Endothelial cell of umbilical vein (primary cell): ENCODE measurements around the gene DCUN1D2. TPM values are rescaled to one million over a fixed set of nuclear protein-coding genes. Genes with fewer than 3 reads are reported as not detected.

Experiments
- BruUV-seq: library from RNA; stranded (reverse); fragments of 400-500 nt; replicated peaks from 2 replicates; lab custom pipeline; 2021; lab: Mats Ljungman, UMichigan
- CTCF ChIA-PET: fragments of 300-600, 350-600 bp; sonication (Branson Sonifier 250); formaldehyde crosslinking; loops from one replicate; lab custom pipeline; 2021; ENCODE audit warnings: antibody characterized with exemption, inconsistent platforms; lab: Charles Lee
- POLR2A ChIA-PET: fragments of 300-600, 350-600 bp; sonication (Branson Sonifier 250); formaldehyde crosslinking; loops from one replicate; lab custom pipeline; 2021; ENCODE audit warnings: antibody characterized with exemption, inconsistent platforms; lab: Charles Lee
- DNase-seq: peaks from one replicate; pipeline ENCODE4 v3.0.0-alpha.2; 2011; ENCODE audit warnings: low read depth, low spot score
- FAIRE-seq: peaks from 2 replicates; lab custom pipeline; 2011; peaks lifted over from hg19 to GRCh38; lab: Jason Lieb, UNC
- H2AFZ ChIP-seq: 2 replicates; pipeline ENCODE4 v1.6.0; 2012; ENCODE audit warnings: low read depth, low read length, control low read depth, inconsistent platforms
- H3K27ac ChIP-seq: 2 replicates; pipeline ENCODE4 v1.5.1; 2011; ENCODE audit warnings: low read depth, mild to moderate bottlenecking, control low read depth, low read length, moderate library complexity; ENCODE audit not compliant: insufficient read depth
- H3K27me3 ChIP-seq, 2 experiments: 2 replicates each; pipeline versions ENCODE4 v1.6.0 to v1.6.1; 2011; ENCODE audit warnings: low read length in 2 of 2, mixed read lengths in 1 of 2; ENCODE audit not compliant: control insufficient read depth in 2 of 2, insufficient read depth in 2 of 2
- H3K36me3 ChIP-seq, 2 experiments: 2 replicates in 1 of 2; 3 replicates in 1 of 2; pipeline ENCODE4 v1.5.1; 2011; ENCODE audit warnings: low read length in 2 of 2, mild to moderate bottlenecking in 1 of 2, moderate library complexity in 1 of 2; ENCODE audit not compliant: control insufficient read depth in 2 of 2, insufficient read depth in 2 of 2; ENCODE audit errors: extremely low read depth in 1 of 2
- H3K4me1 ChIP-seq: 3 replicates; pipeline ENCODE4 v1.5.1; 2011; ENCODE audit warnings: mild to moderate bottlenecking, low read length; ENCODE audit not compliant: control insufficient read depth, insufficient read depth; ENCODE audit errors: extremely low read depth
- H3K4me2 ChIP-seq: 2 replicates; pipeline ENCODE4 v1.6.1; 2011; ENCODE audit warnings: low read length, control low read depth, mixed read lengths; ENCODE audit not compliant: insufficient read depth
- H3K4me3 ChIP-seq, 3 experiments: fragments of 200-600 bp in 1 of 3; sonication (generic), shearing (Covaris generic) in 1 of 3; replicated peaks in 1 of 3; 2 replicates each; pipeline ENCODE4 v1.5.1; 2011 to 2016; ENCODE audit warnings: control low read depth in 3 of 3, low read length in 3 of 3, mild to moderate bottlenecking in 2 of 3, inconsistent platforms in 1 of 3, low read depth in 1 of 3, moderate library complexity in 1 of 3; ENCODE audit not compliant: insufficient read depth in 1 of 3
- H3K79me2 ChIP-seq: 2 replicates; pipeline ENCODE4 v1.6.0; 2012; ENCODE audit warnings: low read length, inconsistent platforms; ENCODE audit not compliant: control insufficient read depth, insufficient read depth
- H3K9ac ChIP-seq: replicated peaks from 2 replicates; pipeline ENCODE3; 2011; ENCODE audit warnings: low read length, control low read depth; ENCODE audit not compliant: insufficient read depth; ENCODE audit errors: extremely low read depth
- H3K9me1 ChIP-seq: replicated peaks from 3 replicates; pipeline ENCODE4 v1.6.0; 2011; ENCODE audit warnings: mild to moderate bottlenecking, low read length; ENCODE audit not compliant: control insufficient read depth, insufficient read depth; ENCODE audit errors: extremely low read depth
- H3K9me3 ChIP-seq: replicated peaks from 2 replicates; pipeline ENCODE4 v1.5.1; 2012; ENCODE audit warnings: low read length, inconsistent platforms; ENCODE audit not compliant: control insufficient read depth, insufficient read depth
- H4K20me1 ChIP-seq: replicated peaks from 2 replicates; pipeline ENCODE3; 2011; ENCODE audit warnings: mild to moderate bottlenecking, low read length; ENCODE audit not compliant: control insufficient read depth, insufficient read depth; ENCODE audit errors: extremely low read depth
- CTCF ChIP-seq, 2 donors: IDR thresholded peaks; 1 replicate in 1 of 2; 2 replicates in 1 of 2; pipeline ENCODE4 v1.5.1; 2011; ENCODE audit warnings: low read length in 2 of 2, mild to moderate bottlenecking in 2 of 2, moderate library complexity in 2 of 2, control low read depth in 1 of 2, inconsistent platforms in 1 of 2, low read depth in 1 of 2; ENCODE audit not compliant: insufficient read depth in 1 of 2; ENCODE audit errors: extremely low read depth in 1 of 2
- EZH2 ChIP-seq: IDR thresholded peaks from 2 replicates; pipeline ENCODE4 v1.6.1; 2012; ENCODE audit warnings: borderline replicate concordance, low read depth, mild to moderate bottlenecking, moderate library complexity, low read length, inconsistent platforms; ENCODE audit not compliant: severe bottlenecking
- FOS ChIP-seq: IDR thresholded peaks from 2 replicates; pipeline ENCODE4 v1.6.1; 2011; ENCODE audit warnings: mild to moderate bottlenecking, low read length, moderate library complexity, borderline replicate concordance; ENCODE audit not compliant: insufficient read depth
- GATA2 ChIP-seq: IDR thresholded peaks from 2 replicates; pipeline ENCODE4 v1.7.0; 2011; ENCODE audit warnings: low read depth, mild to moderate bottlenecking, moderate library complexity, mixed read lengths, low read length; ENCODE audit not compliant: insufficient read length, insufficient read depth
- JUN ChIP-seq: IDR thresholded peaks from 2 replicates; pipeline ENCODE4 v1.6.1; 2011; ENCODE audit warnings: borderline replicate concordance, low read depth; ENCODE audit not compliant: insufficient read length, insufficient read depth
- MAX ChIP-seq: IDR thresholded peaks from 2 replicates; pipeline ENCODE4 v1.6.1; 2011; ENCODE audit not compliant: insufficient read depth, insufficient read length
- MYC ChIP-seq: IDR thresholded peaks from one replicate; pipeline ENCODE4 v1.6.1; 2011; ENCODE audit warnings: mild to moderate bottlenecking, low read depth, low read length
- POLR2A ChIP-seq: IDR thresholded peaks from 2 replicates; pipeline ENCODE4 v1.6.1; 2012; ENCODE audit warnings: low read depth, mild to moderate bottlenecking, control low read depth, low read length
- POLR2AphosphoS5 ChIP-seq: IDR thresholded peaks from 2 replicates; pipeline ENCODE4 v1.6.1; 2012; ENCODE audit warnings: low read depth, mild to moderate bottlenecking, control low read depth, low read length, moderate library complexity; ENCODE audit not compliant: insufficient read depth
- dilution Hi-C: fragments of 300-500 bp; cut with MboI; formaldehyde crosslinking; loops from one replicate; pipeline ENCODE4 v1.15.0; 2019; ENCODE audit warnings: low sequenced_read_pairs; ENCODE audit not compliant: extremely low pct_ligation_motif_present
- intact Hi-C: fragments of 100-400 bp; cut with micrococcal nuclease; formaldehyde crosslinking; loops from one replicate; pipeline ENCODE4 v1.10.0; 2022
- polyA plus RNA-seq, 4 experiments: library from polyadenylated mRNA; depleted of rRNA in 3 of 4; stranded (reverse) in 3 of 4; unstranded in 1 of 4; fragments of >200 nt; gene quantifications; 2 replicates each; pipeline versions ENCODE4 v1.2.1 to v1.2.3, GENCODE V29; 2011 to 2012; ENCODE audit warnings: missing spikeins in 1 of 4
- total RNA-seq: library from RNA; stranded (reverse); gene quantifications from 2 replicates; pipeline ENCODE4 v1.2.3, GENCODE V29; 2021

DCUN1D2 gene
- total and polyA plus RNA-seq, 2 donors (not counting 3 experiments of a cell fraction or from before 2014, with no cell fraction given): 10.5 to 24.9 TPM

GRCh38 chr13:113513761-113514160 lies 23.2 kb upstream of the DCUN1D2 start:
- Histone ChIP-seq H3K27me3 (no peaks in the 10 kb centered on the region), H3K79me2 (peaks cover 4% of the 10 kb centered on the region), H2AFZ (no peak overlapping the region), H3K9me3 (no peaks in the 10 kb centered on the region), H4K20me1 (no peaks in the 10 kb centered on the region), H3K36me3 (peaks cover 3 to 32% of the 10 kb centered on the region in 2 experiments), H3K27ac (no peak overlapping the region), H3K9ac (no peak overlapping the region), H3K9me1 (no peaks in the 10 kb centered on the region), H3K4me3 (no peak overlapping the region), H3K4me1 (no peaks in the 10 kb centered on the region), H3K4me2 (no peak overlapping the region)
- no peak for DNase-seq
- CTCF ChIA-PET: interaction anchor here (1.2 kb wide), 1 partner anchor 48 kb away, joined by 9 read pairs; no protein-coding TSS in a partner anchor
- no peak for TF ChIP-seq EZH2
- TF ChIP-seq MAX: no peak
- TF ChIP-seq POLR2AphosphoS5: no peak
- no peak for TF ChIP-seq POLR2A
- no peak for TF ChIP-seq FOS
- TF ChIP-seq MYC: no peak
- dilution Hi-C loops: no loop called here
- no peak for FAIRE-seq
- intact Hi-C loops: no loop called here
- no TSS peak for BruUV-seq
- POLR2A ChIA-PET: no interaction called here

- no peak for FAIRE-seq
- Histone ChIP-seq H3K9ac (no peak overlapping the region), H3K36me3 (peaks cover 7 to 30% of the 10 kb centered on the region in 2 experiments), H3K4me1 (no peaks in the 10 kb centered on the region), H3K79me2 (peaks cover 19% of the 10 kb centered on the region), H3K9me1 (no peaks in the 10 kb centered on the region), H3K4me2 (no peak overlapping the region), H3K9me3 (no peaks in the 10 kb centered on the region), H3K4me3 (no peak overlapping the region), H3K27ac (no peak overlapping the region), H2AFZ (no peak overlapping the region), H4K20me1 (no peaks in the 10 kb centered on the region), H3K27me3 (no peaks in the 10 kb centered on the region)
- ChIA-PET POLR2A (no interaction called here), CTCF (no interaction called here)
- DNase-seq: no peak
- TF ChIP-seq MAX (no peak), CTCF (IDR thresholded peaks at IDR 0.05; ENCODE audit: extremely low read depth in 1 of 2, insufficient read depth in 1 of 2, low read depth in 1 of 2, low read length in 2 of 2) (no peak), GATA2 (no peak), POLR2AphosphoS5 (no peak), EZH2 (no peak), POLR2A (no peak), JUN (no peak), MYC (no peak)
- intact Hi-C loops (no loop called here), dilution Hi-C loops (no loop called here)
- no TSS peak for BruUV-seq
Observed at GRCh38 chr13:113511361-113511760, 20.9 kb upstream of the DCUN1D2 start.
